Muscle of back (tissue), 11 donors: Measurements from ENCODE around the gene OR2B6. TPM values are rescaled to one million over a fixed set of nuclear protein-coding genes. Genes with fewer than 3 reads are reported as not detected.

ENCODE experiments used
- DNase-seq, 3 donors: peaks; one replicate each; pipeline versions ENCODE4 v3.0.0 to v3.0.0-alpha.2; 2013
- polyA plus RNA-seq, 10 donors: library from polyadenylated mRNA; unstranded; fragments of 120-200 nt; gene quantifications; one replicate each; pipeline ENCODE4 v1.2.1, GENCODE V29; 2013; ENCODE audit not compliant: insufficient read length in 10 of 10

OR2B6 gene
- polyA plus RNA-seq, 10 donors, result 0.13 TPM; not detected in 9

DNA sequence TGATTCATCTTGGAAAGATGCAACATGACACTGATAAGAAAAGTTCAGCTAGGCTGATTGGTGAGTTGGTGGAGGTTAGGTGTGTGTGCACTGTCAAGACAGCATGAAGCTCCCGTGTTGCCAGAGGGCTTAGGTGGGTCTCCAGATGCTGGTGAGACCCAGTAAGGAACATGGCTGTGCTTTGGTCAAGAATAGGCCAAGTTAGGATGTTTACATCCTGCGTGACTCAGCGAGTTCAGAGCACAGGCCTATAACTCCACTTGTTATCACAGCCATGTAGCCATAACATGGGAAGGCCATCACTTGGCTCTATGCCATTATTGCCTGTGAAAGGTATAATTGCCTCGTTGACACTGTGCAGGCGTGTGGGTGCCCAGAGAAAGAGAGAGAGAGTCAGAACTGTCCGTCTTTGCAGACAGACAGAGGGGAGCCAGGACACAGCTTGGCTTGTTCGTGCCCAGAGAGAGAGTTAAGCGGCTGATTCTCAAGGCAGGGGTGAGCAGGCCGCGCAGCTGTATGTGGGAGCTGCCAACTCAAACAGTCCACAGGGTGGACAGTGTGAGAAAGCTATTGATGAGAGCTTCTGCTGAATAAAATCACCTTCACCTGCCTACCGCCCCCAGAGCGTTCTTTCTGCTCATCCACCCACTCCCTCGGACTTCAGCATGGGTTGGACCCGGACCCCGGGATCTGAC lies 43.5 kb downstream of the OR2B6 start:
- no peak for DNase-seq

DNA sequence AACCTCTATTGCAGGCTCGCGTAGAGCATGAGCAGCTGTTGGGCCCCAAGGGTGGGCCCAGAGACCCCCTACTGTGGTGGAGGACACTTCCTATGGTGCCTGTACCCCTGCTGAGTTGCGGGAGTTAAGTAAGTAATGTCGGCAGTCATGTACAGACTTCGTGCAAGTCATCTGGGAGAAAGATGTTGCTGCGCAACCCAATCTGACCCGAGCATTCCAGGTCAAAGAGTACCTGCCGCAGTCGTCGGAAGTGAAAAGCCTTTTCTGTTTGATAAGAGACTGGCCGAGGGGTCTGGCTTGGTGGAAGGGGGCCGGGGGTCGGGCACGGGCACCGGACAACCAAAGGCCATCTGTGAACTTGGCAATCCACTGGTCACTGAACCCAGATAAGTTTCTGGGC lies 44.3 kb downstream of the OR2B6 start:
- no peak for DNase-seq

DNA sequence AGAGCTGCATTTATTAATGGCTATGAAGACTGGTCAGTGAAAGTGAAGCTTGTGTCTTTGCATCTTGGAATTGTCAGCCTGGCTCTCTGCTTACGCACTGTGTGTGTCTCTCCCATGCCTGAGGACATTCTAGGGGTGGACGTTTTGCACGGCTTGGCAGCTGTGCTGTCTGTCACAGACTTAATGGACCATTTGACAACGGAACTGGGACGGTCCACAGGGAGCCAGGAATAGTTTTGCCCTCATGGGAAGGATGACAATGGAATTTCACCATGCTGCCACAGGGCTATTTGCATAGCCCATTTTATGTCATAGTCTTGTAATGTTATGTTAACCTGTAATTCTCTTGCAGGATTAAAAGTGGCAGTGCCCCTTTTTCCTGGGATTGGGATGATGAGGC lies 44.7 kb downstream of the OR2B6 start:
- DNase-seq, result no peak

DNA sequence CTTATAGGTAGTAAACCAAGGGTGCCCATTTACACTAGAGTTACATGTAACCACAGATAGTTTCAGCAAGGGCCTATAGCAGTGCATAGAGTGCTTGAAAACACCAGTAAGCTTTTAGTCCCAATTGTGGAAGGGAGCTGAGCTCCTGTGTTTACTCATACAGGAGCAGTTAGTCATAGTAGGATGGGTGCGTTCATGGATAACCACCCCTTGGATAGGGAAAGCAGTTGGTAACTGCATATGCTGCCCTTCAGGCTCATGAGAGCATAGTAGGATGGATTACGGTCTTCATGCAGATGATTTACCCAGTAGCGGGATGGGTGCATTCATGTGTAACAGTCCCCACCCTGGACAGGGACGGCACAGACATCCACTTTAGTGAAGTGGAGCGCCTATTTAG lies 45.1 kb downstream of the OR2B6 start:
- no peak for DNase-seq

DNA sequence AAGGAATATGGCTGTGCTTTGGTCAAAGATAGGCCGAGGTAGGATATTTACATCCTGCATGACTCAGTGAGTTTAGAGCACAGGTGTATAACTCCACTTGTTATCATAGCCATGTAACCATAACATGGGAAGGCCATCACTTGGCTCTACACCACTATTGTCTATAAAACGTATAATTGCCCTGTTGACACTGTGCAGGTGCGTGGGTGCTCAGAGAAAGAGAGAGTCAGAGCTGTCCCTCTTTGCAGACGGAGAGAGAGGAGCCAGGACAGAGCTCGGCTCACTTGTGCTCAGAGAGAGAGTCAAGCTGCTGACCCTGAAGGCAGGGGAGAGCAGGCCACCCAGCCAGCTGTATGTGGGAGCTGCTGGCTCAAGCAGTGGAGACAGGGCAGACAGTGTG lies 46.0 kb downstream of the OR2B6 start:
- DNase-seq, result no peak

DNA sequence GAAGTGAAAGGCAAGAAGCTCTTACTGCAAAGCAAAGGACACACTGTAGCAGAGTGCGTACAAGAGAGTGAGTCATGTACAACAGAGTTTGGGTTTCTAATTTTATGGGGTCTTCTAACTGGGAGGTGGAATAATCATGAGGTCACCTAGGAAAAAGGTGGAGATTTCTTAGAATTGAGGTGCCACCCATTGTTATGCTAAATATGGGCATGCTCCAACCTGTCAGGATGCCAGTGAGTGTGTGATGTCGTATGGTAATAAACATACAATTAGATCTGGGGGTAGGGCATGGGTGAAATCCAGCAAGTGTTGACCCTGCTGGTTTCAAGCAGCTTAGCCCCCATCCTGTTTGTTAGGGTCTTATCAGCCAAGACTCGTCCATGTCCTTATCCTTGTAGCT lies 46.6 kb downstream of the OR2B6 start:
- no peak for DNase-seq

DNA sequence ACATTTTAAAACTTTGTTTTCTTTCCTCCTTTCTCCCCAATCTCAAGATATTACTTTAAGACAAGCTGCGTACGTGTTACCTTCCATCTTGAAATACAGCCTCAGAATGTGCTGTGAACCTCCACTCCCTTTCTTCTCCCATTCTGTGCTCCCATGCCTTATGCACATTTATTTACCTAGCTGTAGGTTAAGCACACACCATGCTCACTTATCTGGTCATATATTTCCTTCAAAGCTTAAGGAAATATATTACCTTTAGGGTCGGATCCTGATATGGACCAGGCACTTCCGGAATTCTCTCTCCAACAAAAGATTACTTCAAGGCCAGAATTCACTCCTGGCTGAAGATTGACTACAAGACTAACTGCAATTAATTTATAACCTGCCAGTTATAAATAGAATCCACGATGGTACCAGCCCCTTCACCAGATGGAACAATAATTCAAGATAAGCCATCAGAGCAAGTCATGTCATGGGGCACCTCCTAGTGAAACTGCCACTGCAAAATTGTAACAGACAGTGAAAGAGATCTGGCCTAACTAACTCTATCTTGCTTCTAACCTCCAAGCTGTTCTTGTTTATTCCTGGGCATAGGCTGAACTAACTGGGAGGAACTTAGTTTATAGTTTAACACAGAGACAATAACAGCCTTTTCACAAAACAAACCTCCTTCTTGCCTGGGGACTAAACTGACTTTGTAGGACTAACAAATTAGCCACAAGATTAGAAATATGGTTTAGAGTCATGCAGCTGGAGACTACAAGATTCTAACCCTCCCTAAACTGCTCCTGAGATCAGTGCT lies 47.5 kb downstream of the OR2B6 start:
- no peak for DNase-seq

DNA sequence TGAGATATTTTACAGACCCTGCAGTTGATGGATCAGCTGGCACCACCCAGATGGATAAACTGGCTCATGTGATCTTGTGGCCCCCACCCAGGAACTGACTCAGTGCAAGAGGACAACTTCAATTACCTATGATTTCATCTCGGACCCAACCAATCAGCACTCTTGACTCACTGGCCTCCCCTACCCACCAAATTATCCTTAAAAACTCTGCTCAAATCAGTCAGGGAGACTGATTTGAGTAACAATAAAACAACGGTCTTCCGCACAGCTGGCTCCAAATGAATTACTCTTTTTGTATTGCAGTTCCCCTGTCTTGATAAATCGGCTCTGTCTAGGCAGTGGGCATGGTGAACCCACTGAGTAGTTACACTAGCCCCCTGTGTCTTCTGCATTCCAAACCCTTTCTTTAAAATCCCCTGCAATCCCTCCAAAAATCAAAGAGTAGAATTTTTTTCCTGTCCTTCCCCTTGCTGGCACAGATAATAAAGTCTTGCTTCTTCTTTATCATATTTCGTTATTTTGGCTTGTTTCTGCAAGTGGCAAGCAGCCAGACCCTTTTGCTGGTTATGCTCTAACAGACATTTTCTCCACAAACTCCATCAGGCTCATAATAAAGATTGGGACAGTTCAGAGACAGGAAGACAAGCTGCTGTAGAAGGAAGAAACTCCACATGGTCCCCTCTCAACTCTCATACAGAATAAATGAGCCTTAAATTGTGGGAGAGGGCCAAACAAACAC lies 48.3 kb downstream of the OR2B6 start:
- DNase-seq, result peak in 1 of 3 donors; percentile 25

DNA sequence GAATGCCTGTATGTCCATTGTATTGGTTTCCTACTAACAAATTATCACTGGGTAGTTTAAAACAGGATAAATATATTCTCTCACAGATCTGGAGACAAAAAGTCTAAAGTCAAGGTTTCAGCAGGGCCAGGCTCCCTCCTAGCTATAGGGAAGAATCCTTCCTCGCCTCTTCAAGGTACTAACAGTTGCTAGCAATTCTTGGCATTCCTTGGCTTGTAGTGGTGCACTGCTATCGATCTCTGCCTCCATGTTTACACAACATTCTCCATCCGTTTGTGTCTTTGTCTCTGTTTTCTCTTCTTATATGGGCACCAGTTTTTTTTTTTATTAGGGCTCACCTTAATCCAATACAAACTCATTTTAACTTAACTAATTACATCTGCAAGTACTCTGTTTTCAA lies 48.9 kb downstream of the OR2B6 start:
- DNase-seq, result no peak

Other genes starting within 250 kb of the OR2B6 start
- gene OR2B2, start 44.8 kb upstream of the OR2B6 start, polyA plus RNA-seq, result not detected
- gene ZNF165, start 123.3 kb downstream of the OR2B6 start, polyA plus RNA-seq, result 1 to 10 TPM in 1 of 10 donors, under 1 TPM in 9; 0.29 to 1.1 (median 0.45) TPM
- 1 to 10 TPM; 3.1 to 5.1 (median 4.1) TPM for gene ZSCAN16, start 167.4 kb downstream of the OR2B6 start, polyA plus RNA-seq
- 10 to 100 TPM; 16.7 to 29.7 (median 22.2) TPM for gene ZKSCAN8, start 184.6 kb downstream of the OR2B6 start, polyA plus RNA-seq